ENCODE results near the gene VIPR2.

VIPR2 gene

DNA sequence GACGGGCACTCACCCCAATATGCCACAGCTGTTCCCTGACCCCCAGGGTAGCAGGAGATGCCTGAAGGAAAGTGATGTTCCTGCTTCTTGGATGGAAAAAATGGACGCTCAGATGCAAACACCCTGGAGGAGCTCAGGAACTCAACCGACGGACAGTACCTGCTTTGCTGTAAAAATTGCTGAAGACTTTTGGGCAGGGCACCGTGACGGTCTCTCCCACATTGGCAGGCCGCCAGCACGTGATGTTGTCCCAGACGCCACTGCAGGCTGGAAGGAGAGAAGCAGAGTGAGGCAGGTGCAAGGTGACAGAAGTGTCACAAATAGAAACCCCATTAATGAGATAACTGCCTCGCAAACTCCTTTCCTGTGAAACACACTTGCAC is 35.0 kb downstream of the VIPR2 start:
- no peak for TF ChIP-seq ZFX (IDR thresholded peaks at IDR 0.05)
- TF ChIP-seq, protein P1, sequence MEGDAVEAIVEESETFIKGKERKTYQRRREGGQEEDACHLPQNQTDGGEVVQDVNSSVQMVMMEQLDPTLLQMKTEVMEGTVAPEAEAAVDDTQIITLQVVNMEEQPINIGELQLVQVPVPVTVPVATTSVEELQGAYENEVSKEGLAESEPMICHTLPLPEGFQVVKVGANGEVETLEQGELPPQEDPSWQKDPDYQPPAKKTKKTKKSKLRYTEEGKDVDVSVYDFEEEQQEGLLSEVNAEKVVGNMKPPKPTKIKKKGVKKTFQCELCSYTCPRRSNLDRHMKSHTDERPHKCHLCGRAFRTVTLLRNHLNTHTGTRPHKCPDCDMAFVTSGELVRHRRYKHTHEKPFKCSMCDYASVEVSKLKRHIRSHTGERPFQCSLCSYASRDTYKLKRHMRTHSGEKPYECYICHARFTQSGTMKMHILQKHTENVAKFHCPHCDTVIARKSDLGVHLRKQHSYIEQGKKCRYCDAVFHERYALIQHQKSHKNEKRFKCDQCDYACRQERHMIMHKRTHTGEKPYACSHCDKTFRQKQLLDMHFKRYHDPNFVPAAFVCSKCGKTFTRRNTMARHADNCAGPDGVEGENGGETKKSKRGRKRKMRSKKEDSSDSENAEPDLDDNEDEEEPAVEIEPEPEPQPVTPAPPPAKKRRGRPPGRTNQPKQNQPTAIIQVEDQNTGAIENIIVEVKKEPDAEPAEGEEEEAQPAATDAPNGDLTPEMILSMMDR (conservative IDR thresholded peaks at IDR 0.05): no peak
- H3K27ac ChIP-seq: no peak overlapping the region

DNA sequence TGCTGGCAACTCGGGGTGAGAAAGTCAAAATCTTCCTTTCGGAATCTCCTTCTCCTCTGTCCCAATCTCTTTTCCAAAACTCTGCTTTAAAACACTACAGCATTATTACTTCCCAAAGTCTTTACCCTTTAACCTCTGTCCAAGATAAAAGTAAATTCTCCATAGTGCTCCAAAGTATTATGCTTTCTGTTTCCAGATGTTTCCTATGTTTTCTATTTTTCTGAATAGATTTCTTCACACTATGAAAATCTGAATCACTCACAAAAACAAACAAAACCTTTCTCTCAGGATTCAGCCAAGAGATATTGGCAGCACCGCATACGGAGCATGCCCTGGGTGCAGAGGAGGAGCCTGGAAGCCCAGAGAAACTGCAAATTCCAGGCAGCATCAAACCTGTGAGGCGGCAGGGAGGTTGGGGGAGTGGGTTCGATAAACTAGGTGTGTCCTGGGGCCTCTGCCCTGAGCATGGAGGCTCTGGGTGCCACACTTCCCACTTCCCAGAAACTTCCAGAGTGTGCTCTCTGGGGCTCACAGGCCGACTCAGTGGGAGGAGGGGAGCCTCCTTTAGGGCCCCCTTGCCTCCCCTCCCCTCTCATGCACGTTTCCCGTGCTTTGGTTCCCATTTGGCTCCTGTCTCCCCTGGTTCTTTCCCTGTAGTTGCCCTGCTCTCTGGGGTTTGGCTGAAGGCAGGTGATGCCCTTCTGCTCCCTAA is 35.6 kb downstream of the VIPR2 start:
- TF ChIP-seq ZFX (IDR thresholded peaks at IDR 0.05): no peak
- TF ChIP-seq, protein P1 (conservative IDR thresholded peaks at IDR 0.05): no peak
- H3K27ac ChIP-seq: no peak overlapping the region

DNA sequence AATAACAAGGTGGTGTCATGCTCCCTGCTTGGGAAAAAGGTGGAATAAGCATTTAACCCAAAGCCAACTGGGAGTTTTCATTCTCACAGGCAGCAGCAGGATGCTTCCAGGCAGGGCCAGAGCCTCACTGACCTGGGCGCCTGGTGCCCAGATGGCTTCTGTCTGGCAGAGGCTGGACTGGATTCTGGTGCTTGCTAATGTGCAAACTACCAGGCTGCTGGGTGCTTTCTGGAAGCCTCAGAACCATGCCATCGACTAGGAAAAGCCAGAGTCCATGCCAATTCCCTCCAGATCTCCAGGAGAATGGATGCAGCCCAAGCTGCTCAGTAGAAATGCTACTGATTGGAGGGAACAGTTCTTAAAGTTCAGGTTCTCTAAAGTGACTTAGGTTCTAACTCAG is 36.2 kb downstream of the VIPR2 start:
- no peak for TF ChIP-seq ZFX (IDR thresholded peaks at IDR 0.05)
- TF ChIP-seq, protein P1 (conservative IDR thresholded peaks at IDR 0.05): no peak
- H3K27ac ChIP-seq: no peak overlapping the region

DNA sequence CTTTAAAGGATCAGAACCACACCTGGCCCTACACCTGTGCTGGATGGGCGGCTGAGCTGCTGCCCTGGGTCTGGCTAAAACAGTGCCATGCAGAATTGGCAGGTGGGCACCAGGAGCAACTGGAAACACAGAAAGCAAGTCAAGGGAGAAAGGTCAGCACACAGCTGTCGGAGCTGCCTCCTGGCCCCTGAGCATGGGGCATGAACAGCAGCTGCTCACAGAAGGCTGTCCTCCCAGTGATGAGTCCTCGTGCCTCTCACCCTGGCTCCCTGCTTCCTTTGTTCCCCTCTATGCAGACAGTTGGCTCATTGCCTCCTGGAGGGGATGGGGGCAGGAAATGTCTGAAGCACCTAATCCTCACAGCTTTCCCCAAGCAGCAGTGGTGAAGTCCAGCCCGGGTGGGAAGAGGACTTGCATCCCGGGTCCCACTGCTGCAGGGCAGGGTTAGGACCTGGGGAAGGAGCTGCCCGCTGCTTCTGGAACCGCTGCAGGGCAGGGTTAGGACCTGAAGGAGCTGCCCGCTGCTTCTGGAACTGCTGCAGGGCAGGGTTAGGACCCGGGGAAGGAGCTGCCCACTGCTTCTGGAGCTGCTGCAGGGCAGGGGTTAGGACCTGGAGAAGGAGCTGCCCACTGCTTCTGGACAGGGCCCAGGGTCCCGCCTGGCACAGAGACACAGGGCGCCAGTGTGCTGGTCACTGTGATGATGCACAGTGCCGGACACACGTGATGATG is 37.3 kb downstream of the VIPR2 start:
- no peak overlapping the region for H3K27ac ChIP-seq
- TF ChIP-seq, protein P1 (conservative IDR thresholded peaks at IDR 0.05): no peak
- no peak for TF ChIP-seq ZFX (IDR thresholded peaks at IDR 0.05)

DNA sequence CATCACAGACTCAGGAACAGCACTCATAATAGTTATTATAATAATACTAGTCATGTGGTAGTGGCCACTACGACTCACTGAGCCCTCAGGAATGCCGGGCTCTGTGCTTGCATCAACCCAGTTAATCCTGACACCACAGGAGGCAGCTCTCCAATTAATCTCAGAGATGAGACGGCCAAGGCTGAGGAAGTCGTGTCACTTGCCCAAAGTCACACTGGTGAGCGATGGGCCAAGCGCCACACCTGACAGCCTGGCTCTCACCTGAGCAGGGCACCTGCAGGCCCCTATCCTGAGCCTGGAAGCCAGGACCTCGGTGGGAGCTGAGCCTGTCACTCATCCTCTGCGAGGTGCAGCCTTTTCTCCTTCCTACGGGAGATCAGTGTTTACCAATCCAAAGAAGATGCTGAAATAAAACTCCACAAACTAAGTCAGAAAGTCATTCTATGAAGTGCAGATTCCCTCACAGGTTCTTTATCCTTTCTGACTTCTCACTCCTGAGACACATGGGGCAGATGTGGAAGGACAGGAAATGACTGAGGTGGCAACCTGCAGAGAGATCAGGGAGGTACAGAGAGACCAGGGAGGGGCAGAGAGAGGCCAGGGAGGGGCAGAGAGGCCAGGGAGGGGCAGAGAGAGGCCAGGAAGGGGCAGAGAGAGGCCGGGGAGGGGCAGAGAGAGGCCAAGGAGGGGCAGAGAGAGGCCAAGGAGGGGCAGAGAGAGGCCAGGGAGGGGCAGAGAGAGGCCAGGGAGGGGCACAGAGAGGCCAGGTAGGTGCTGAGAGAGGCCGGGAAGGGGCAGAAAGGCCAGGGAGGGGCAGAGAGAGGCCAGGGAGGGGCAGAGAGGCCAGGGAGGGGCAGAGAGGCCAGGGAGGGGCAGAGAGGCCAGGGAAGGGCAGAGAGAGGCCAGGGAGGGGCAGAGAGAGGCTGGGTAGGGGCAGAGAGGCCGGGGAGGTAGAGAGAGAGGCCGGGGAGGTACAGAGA is 38.5 kb downstream of the VIPR2 start:
- H3K27ac ChIP-seq: no peak overlapping the region
- no peak for TF ChIP-seq ZFX (IDR thresholded peaks at IDR 0.05)
- TF ChIP-seq, protein P1 (conservative IDR thresholded peaks at IDR 0.05): no peak

DNA sequence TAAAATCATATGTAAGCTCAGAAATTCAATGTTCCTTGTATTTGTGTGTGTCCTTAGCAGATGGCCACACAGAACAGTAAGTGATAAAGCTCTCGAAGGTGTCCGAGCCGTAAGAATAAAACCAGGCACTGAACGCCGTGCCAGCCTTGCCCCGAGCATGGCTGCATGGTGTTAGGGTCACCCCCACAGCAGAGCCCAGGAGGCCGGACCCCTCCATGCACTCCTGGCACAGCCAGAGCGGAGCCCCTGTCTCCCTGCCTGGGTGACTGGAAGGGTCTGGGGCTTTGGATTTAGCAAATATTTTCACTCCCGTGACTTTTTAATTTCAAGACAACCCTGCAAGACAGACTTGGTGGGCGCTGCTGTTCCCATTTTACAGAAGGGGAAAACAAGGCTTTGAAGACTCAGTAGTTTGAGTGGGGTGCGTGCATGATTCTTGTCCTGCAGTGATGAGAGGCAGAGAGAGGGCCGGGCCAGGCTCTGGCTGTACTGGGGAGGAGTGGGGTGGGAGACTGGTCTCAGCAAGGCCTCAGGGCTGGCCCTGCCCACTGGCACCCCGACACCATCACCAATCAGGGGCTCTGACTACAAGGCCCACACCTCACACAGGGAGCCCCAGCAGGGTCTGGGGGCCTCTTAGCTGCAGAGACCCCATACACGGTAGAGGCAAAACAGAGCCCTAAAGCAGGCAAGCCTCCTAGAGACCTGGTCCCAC is 39.4 kb downstream of the VIPR2 start:
- no peak for TF ChIP-seq ZFX (IDR thresholded peaks at IDR 0.05)
- TF ChIP-seq, protein P1 (conservative IDR thresholded peaks at IDR 0.05): no peak
- no peak overlapping the region for H3K27ac ChIP-seq
